Measurements from ENCODE around the gene FBXL17. TPM values are rescaled to one million over a fixed set of nuclear protein-coding genes. Genes with fewer than 3 reads are reported as not detected.

The FBXL17 gene
- total RNA-seq, 3 donors from 2014 or later: 22.6 to 31.3 (median 28.8) TPM

DNA sequence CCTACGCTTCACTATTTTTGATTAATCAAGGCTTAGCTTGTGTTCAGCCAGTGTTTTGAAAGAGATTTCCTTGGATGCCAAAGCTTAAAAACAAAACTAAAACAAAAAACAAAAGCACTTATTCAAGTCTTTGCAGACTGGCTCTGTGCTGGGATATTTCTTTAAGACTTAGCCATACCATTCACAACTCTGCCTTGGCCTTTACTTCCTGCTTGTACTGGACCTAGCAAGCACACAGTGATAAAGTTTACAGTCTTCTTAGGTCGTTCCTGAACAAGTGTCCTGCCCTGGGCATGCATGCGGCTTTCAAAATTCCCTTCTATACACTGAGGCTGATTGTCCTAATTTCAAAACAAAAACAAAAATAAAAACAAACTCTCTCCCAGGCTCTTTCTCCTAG lies 20.7 kb downstream of the FBXL17 start:
- intact Hi-C loops (cut with DNase I; ENCODE audit: low total_unique reads): no loop called here
- H3K27me3 ChIP-seq: no peaks in the 10 kb centered on the region

DNA sequence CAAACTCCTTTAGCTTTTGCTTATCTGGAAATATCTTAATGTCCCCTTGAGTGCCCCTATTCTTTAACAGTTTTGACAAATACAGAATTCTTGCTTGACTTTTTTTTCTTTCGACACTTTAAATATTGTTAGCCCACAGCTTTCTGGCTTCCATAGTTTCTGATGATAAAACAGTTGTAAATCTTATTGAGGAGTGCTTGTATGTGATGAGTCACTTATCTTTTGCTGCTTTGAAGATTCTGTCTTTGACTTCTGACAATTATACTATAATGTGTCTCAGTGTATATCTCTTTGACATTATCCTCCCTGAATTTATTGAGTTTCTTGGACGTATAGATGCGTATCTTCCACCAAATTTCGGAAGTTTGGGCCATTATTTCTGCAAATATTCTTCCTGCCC lies 21.6 kb downstream of the FBXL17 start:
- intact Hi-C loops (cut with DNase I; ENCODE audit: low total_unique reads): no loop called here
- Histone ChIP-seq H3K27me3 (no peaks in the 10 kb centered on the region), H3K27ac (no peak overlapping the region), H3K4me3 (no peak overlapping the region), H3K36me3 (no peaks in the 10 kb centered on the region), H3K9me3 (no peaks in the 10 kb centered on the region), H3K4me1 (no peaks in the 10 kb centered on the region)
- TF ChIP-seq, protein P1, sequence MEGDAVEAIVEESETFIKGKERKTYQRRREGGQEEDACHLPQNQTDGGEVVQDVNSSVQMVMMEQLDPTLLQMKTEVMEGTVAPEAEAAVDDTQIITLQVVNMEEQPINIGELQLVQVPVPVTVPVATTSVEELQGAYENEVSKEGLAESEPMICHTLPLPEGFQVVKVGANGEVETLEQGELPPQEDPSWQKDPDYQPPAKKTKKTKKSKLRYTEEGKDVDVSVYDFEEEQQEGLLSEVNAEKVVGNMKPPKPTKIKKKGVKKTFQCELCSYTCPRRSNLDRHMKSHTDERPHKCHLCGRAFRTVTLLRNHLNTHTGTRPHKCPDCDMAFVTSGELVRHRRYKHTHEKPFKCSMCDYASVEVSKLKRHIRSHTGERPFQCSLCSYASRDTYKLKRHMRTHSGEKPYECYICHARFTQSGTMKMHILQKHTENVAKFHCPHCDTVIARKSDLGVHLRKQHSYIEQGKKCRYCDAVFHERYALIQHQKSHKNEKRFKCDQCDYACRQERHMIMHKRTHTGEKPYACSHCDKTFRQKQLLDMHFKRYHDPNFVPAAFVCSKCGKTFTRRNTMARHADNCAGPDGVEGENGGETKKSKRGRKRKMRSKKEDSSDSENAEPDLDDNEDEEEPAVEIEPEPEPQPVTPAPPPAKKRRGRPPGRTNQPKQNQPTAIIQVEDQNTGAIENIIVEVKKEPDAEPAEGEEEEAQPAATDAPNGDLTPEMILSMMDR (IDR thresholded peaks at IDR 0.05): no peak
- no peak for TF ChIP-seq POLR2AphosphoS5 (IDR thresholded peaks at IDR 0.05)
- TF ChIP-seq POLR2A (IDR thresholded peaks at IDR 0.05): no peak
- DNase-seq (ENCODE audit: low spot score in 2 of 2): no peak

More for the DNA sequence above, 20.7 kb downstream of the FBXL17 start:
- DNase-seq (ENCODE audit: low spot score in 2 of 2): no peak
- TF ChIP-seq POLR2A (IDR thresholded peaks at IDR 0.05): no peak
- TF ChIP-seq, protein P1 (IDR thresholded peaks at IDR 0.05): no peak
- TF ChIP-seq POLR2AphosphoS5 (IDR thresholded peaks at IDR 0.05): no peak
- Histone ChIP-seq H3K4me3 (no peak overlapping the region), H3K36me3 (no peaks in the 10 kb centered on the region), H3K4me1 (no peaks in the 10 kb centered on the region), H3K27ac (no peak overlapping the region), H3K9me3 (no peaks in the 10 kb centered on the region)

DNA sequence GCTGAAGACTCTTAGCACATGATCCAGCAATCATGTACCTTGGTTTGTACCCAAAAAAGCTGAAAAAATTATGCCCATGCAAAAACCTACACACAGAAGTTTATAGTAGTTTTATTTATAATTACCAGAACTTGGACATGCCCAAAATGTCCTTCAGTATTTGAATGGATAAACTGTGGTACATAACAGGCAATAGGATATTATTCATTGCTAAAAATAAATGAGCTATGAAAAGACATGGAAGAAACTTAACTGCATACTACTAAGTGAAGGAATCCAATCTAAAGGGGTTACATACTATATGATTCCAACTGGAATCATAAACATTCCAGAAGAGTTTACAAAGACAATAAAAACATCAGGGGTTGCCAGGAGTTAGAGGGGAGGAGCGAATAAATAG lies 25.6 kb downstream of the FBXL17 start:
- Histone ChIP-seq H3K27me3 (no peaks in the 10 kb centered on the region), H3K4me3 (no peak overlapping the region), H3K9me3 (no peaks in the 10 kb centered on the region), H3K27ac (no peak overlapping the region), H3K36me3 (no peaks in the 10 kb centered on the region), H3K4me1 (no peaks in the 10 kb centered on the region)
- intact Hi-C loops (cut with DNase I; ENCODE audit: low total_unique reads): no loop called here
- DNase-seq (ENCODE audit: low spot score in 2 of 2): no peak
- TF ChIP-seq POLR2A (IDR thresholded peaks at IDR 0.05): no peak
- no peak for TF ChIP-seq POLR2AphosphoS5 (IDR thresholded peaks at IDR 0.05)
- TF ChIP-seq, protein P1 (IDR thresholded peaks at IDR 0.05): no peak

DNA sequence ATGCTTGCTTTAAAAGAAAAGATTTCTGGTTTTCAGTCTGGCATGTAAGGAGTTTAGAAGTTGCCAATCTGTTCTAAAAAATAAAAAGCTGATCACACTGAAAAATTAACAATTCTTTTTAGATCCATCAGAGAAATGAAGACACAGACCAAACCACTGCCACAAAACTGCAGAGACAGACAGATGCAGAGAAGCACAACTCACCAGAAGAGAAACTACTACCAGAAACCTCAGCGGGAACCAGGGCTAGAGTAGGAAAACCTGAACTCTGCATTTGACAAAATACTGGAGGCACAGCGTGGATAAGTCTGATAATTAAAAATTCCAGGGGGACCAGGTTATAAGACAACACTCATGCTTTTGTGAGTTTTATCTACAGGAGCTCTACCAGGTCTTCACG lies 28.8 kb downstream of the FBXL17 start:
- no peaks in the 10 kb centered on the region for H3K27me3 ChIP-seq
- H3K9me3 ChIP-seq: no peaks in the 10 kb centered on the region
- no peaks in the 10 kb centered on the region for H3K36me3 ChIP-seq
- no peaks in the 10 kb centered on the region for H3K4me1 ChIP-seq
- no peak for TF ChIP-seq POLR2AphosphoS5 (IDR thresholded peaks at IDR 0.05)
- TF ChIP-seq POLR2A (IDR thresholded peaks at IDR 0.05): no peak
- TF ChIP-seq, protein P1 (IDR thresholded peaks at IDR 0.05): no peak
- DNase-seq (ENCODE audit: low spot score in 2 of 2): no peak
- no peak overlapping the region for H3K4me3 ChIP-seq
- H3K27ac ChIP-seq: no peak overlapping the region
- intact Hi-C loops (cut with DNase I; ENCODE audit: low total_unique reads): no loop called here

DNA sequence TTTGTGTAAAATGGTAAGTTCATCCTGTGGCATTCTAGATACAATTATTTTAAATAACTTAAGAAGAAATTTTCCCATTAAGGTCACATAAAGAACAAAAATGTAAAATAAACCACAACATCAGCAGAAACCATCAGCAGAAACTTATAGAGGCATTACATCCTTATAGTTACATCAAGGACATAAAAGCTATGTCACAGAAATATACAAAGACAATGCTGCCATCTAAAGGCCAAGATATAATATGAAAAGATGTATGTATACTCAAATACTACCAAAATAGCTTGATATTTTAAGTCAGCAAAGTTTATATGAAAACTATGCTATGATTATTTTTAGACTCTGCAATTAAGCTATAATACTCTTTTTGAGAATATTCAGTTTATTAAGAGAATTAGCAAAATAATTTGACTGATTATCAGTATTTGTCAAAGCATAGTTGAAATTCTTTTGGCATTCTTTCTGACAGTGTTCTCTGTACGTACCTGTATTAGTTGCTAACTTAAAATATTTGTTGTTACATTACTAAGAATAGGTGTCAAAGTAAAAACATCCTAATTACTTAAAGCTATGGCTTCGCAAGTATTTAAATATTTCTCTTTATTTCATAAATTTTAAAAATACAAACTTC lies 36.2 kb downstream of the FBXL17 start:
- no peaks in the 10 kb centered on the region for H3K36me3 ChIP-seq
- intact Hi-C loops (cut with DNase I; ENCODE audit: low total_unique reads): no loop called here
- TF ChIP-seq, protein P1 (IDR thresholded peaks at IDR 0.05): peak in 1 of 3 donors; percentile 37
- no peak for TF ChIP-seq POLR2A (IDR thresholded peaks at IDR 0.05)
- TF ChIP-seq POLR2AphosphoS5 (IDR thresholded peaks at IDR 0.05): no peak
- DNase-seq (ENCODE audit: low spot score in 2 of 2): no peak
- H3K27me3 ChIP-seq: no peaks in the 10 kb centered on the region
- H3K27ac ChIP-seq: no peak overlapping the region
- no peaks in the 10 kb centered on the region for H3K9me3 ChIP-seq
- no peak overlapping the region for H3K4me3 ChIP-seq
- H3K4me1 ChIP-seq: no peaks in the 10 kb centered on the region

Data from breast epithelium (tissue), 4 donors.